Erythroblast (primary cell): ENCODE measurements around the gene ADK.
"Not testable (repeated sequence)": the region's sequence is repeated elsewhere in the genome, so short reads cannot be mapped to it uniquely, and the experiment has no call there.

ENCODE experiments used
- GATA1 ChIP-seq: IDR thresholded peaks from 2 replicates; pipeline ENCODE4 v1.6.1; 2011; ENCODE audit warnings: low read depth, mild to moderate bottlenecking, control low read depth, low read length, moderate library complexity
- POLR2A ChIP-seq: IDR thresholded peaks from 2 replicates; pipeline ENCODE4 v1.6.1; 2011; ENCODE audit warnings: mild to moderate bottlenecking, low read length

GRCh38 chr10:74476162-74476706 lies 325.2 kb downstream of the ADK start:
- TF ChIP-seq POLR2A, GATA1: not testable (repeated sequence)
